Left cardiac atrium (tissue), 4 donors: Measurements from ENCODE around the gene MRPL12. TPM values are rescaled to one million over a fixed set of nuclear protein-coding genes. Genes with fewer than 3 reads are reported as not detected.

Experiments used
- ATAC-seq, 2 donors: fragments of 200-7000 bp; cut with Tn5 transposase; one replicate each; pipeline ENCODE4 v1.9.1; 2020; ENCODE audit warnings: mild to moderate bottlenecking in 2 of 2, moderate library complexity in 2 of 2
- DNase-seq: peaks from one replicate; pipeline ENCODE4 v3.0.0-alpha.2; 2020
- intact Hi-C, 2 donors: fragments of 100-400 bp; cut with DNase I; formaldehyde crosslinking; loops; one replicate each; pipeline versions ENCODE4 v1.14.1 to v1.15.1; 2022 to 2023
- total RNA-seq, 2 donors: library from RNA; stranded (reverse); fragmentation: NEBNext Ultra II Directional; extraction: Animal tissue kit (Norgen Biotek cat#: 25700); gene quantifications; one replicate each; pipeline ENCODE4 v1.2.1, GENCODE V29; 2021
- donor health status: DM: no; HTN: yes; CAD: no.
- donor health status: DM: no; HTN: yes; CAD: no; lungs with severe emphysema.
- donor health status: DM: yes; HTN: yes; CAD: no.
- donor health status: Dilated cardiomyopathy.

Gene MRPL12
- total RNA-seq, 2 donors from 2014 or later = 133 TPM

GRCh38 chr17:81713004-81713555 lies 9.9 kb downstream of the MRPL12 start:
- DNase-seq (no peak), ATAC-seq (no peak)
- intact Hi-C loops = no loop called here

GRCh38 chr17:81713556-81714411 lies 10.6 kb downstream of the MRPL12 start:
- ATAC-seq (peak in 1 of 2 donors; percentile 21), DNase-seq (no peak)
- intact Hi-C loops = no loop called here

GRCh38 chr17:81714412-81715106 lies 11.4 kb downstream of the MRPL12 start:
- no peak for ATAC-seq
- intact Hi-C loops = no loop called here
- DNase-seq = no peak

- DNase-seq (no peak), ATAC-seq (no peak)
- intact Hi-C loops = no loop called here
These were observed 12.1 kb downstream of the MRPL12 start for GRCh38 chr17:81715107-81715871.

- DNase-seq (no peak), ATAC-seq (no peak)
- intact Hi-C loops = no loop called here
These were observed 12.9 kb downstream of the MRPL12 start for GRCh38 chr17:81715872-81716673.

GRCh38 chr17:81716674-81716996 lies 13.5 kb downstream of the MRPL12 start:
- intact Hi-C loops = no loop called here
- DNase-seq = no peak
- no peak for ATAC-seq

GRCh38 chr17:81717049-81717765 lies 14.0 kb downstream of the MRPL12 start:
- intact Hi-C loops = no loop called here
- ATAC-seq (no peak), DNase-seq (no peak)

- DNase-seq (no peak), ATAC-seq (no peak)
- intact Hi-C loops = no loop called here
These were observed 14.6 kb downstream of the MRPL12 start for GRCh38 chr17:81717766-81718089.

- DNase-seq (no peak), ATAC-seq (no peak)
- intact Hi-C loops = no loop called here
These were observed 16.5 kb downstream of the MRPL12 start for GRCh38 chr17:81719410-81720266.

GRCh38 chr17:81720267-81721071 lies 17.3 kb downstream of the MRPL12 start:
- intact Hi-C loops = no loop called here
- DNase-seq (no peak), ATAC-seq (no peak)

GRCh38 chr17:81722184-81723120 lies 19.3 kb downstream of the MRPL12 start:
- peak; percentile 49 to 79 for ATAC-seq
- DNase-seq = no peak
- intact Hi-C loops = no loop called here

GRCh38 chr17:81723651-81724209 lies 20.6 kb downstream of the MRPL12 start:
- intact Hi-C loops = no loop called here
- ATAC-seq (peak in 1 of 2 donors; percentile 16), DNase-seq (no peak)

GRCh38 chr17:81725439-81725838 lies 22.3 kb downstream of the MRPL12 start:
- DNase-seq (no peak), ATAC-seq (no peak)
- intact Hi-C loops = no loop called here

GRCh38 chr17:81726004-81726403 lies 22.8 kb downstream of the MRPL12 start:
- intact Hi-C loops = no loop called here
- ATAC-seq (no peak), DNase-seq (no peak)

- ATAC-seq = no peak
- DNase-seq = no peak
- intact Hi-C loops = no loop called here
These were observed 24.3 kb downstream of the MRPL12 start for GRCh38 chr17:81727324-81728031.
